ENCODE measurements around the gene NFE2L1. TPM values are rescaled to one million over a fixed set of nuclear protein-coding genes. Genes with fewer than 3 reads are reported as not detected.

NFE2L1 gene
- total RNA-seq, 2 experiments from 2014 or later: 101 to 105 TPM

- POLR2A ChIA-PET: interaction anchor here (0.6 kb wide), 2 partner anchors 40 to 46 kb away, joined by 3 to 12 read pairs; no protein-coding TSS in a partner anchor
- CTCF ChIA-PET: interaction anchor here (0.7 to 5.1 kb wide), 8 partner anchors 16 to 540 kb away, joined by 3 to 54 read pairs (median 3); partner anchors contain the start of gene PNPO
Observed at GRCh38 chr17:48074322-48075081, 26.3 kb downstream of the NFE2L1 start.

GRCh38 chr17:48077152-48077551 lies 29.0 kb downstream of the NFE2L1 start:
- ChIA-PET POLR2A (interaction anchor here (0.6 kb wide), 1 partner anchor 533 kb away, joined by 4 read pairs; no protein-coding TSS in a partner anchor), CTCF (interaction anchor here (0.6 to 2.7 kb wide), 5 partner anchors 8 to 569 kb away, joined by 3 to 11 read pairs (median 4); no protein-coding TSS in a partner anchor)

- ChIA-PET CTCF (interaction anchor here (0.7 to 2.2 kb wide), 5 partner anchors 12 to 162 kb away, joined by 3 to 6 read pairs (median 3); no protein-coding TSS in a partner anchor), POLR2A (interaction anchor here (0.6 kb wide), 1 partner anchor 33 kb away, joined by 4 read pairs; no protein-coding TSS in a partner anchor)
Observed at GRCh38 chr17:48081858-48082257, 33.7 kb downstream of the NFE2L1 start.

GRCh38 chr17:48084932-48085331 lies 36.8 kb downstream of the NFE2L1 start:
- ChIA-PET POLR2A (no interaction called here), CTCF (no interaction called here)

GRCh38 chr17:48093341-48094045 lies 45.3 kb downstream of the NFE2L1 start:
- ChIA-PET POLR2A (no interaction called here), CTCF (interaction anchor here (0.6 to 2.0 kb wide), 4 partner anchors 10 to 75 kb away, joined by 3 to 6 read pairs (median 3); no protein-coding TSS in a partner anchor)

- ChIA-PET POLR2A (no interaction called here), CTCF (interaction anchor here (0.6 to 1.6 kb wide), 3 partner anchors 12 to 379 kb away, joined by 3 to 4 read pairs (median 4); partner anchors contain the start of gene SNX11)
Observed at GRCh38 chr17:48095611-48096010, 47.5 kb downstream of the NFE2L1 start.

- POLR2A ChIA-PET: interaction anchor here (1.6 kb wide), 1 partner anchor 52 kb away, joined by 5 read pairs; the partner anchor contains the start of gene NFE2L1
Observed at GRCh38 chr17:48100160-48100559, 52.0 kb downstream of the NFE2L1 start.

GRCh38 chr17:48100591-48101011 lies 52.4 kb downstream of the NFE2L1 start:
- ChIA-PET CTCF (interaction anchor here (1.1 to 1.7 kb wide), 4 partner anchors 15 to 493 kb away, joined by 3 to 7 read pairs (median 4); partner anchors contain the start of gene HOXB5), POLR2A (interaction anchor here (0.8 to 1.6 kb wide), 2 partner anchors 23 to 52 kb away, joined by 3 to 5 read pairs; partner anchors contain the start of gene NFE2L1)

More at GRCh38 chr17:48100160-48100559, 52.0 kb downstream of the NFE2L1 start:
- CTCF ChIA-PET: interaction anchor here (0.6 to 1.7 kb wide), 4 partner anchors 15 to 493 kb away, joined by 3 to 7 read pairs (median 4); partner anchors contain the start of gene HOXB5

- POLR2A ChIA-PET: interaction anchor here (0.8 to 1.6 kb wide), 2 partner anchors 22 to 53 kb away, joined by 3 to 5 read pairs; partner anchors contain the start of gene NFE2L1
- CTCF ChIA-PET: interaction anchor here (1.1 to 1.7 kb wide), 4 partner anchors 14 to 492 kb away, joined by 3 to 7 read pairs (median 4); partner anchors contain the start of gene HOXB5
Observed at GRCh38 chr17:48101012-48101720, 53.0 kb downstream of the NFE2L1 start, which contains the start of gene CBX1. Gene CBX1, minus strand, starts transcription at chr17:48101478. Its CDS starts 24,474 bp downstream, at chr17:48077004.

- ChIA-PET CTCF (interaction anchor here (1.4 kb wide), 1 partner anchor 22 kb away, joined by 3 read pairs; no protein-coding TSS in a partner anchor), POLR2A (interaction anchor here (0.7 kb wide), 1 partner anchor 112 kb away, joined by 5 read pairs; no protein-coding TSS in a partner anchor)
Observed at GRCh38 chr17:48102043-48102750, 54.0 kb downstream of the NFE2L1 start.

- POLR2A ChIA-PET: interaction anchor here (0.6 to 0.8 kb wide), 2 partner anchors 152 to 526 kb away, joined by 3 read pairs; no protein-coding TSS in a partner anchor
- CTCF ChIA-PET: no interaction called here
Observed at GRCh38 chr17:48102798-48103715, 54.9 kb downstream of the NFE2L1 start.

GRCh38 chr17:48104440-48104839 lies 56.3 kb downstream of the NFE2L1 start:
- CTCF ChIA-PET: no interaction called here
- POLR2A ChIA-PET: no interaction called here

- POLR2A ChIA-PET: interaction anchor here (0.7 to 1.4 kb wide), 6 partner anchors 37 to 135 kb away, joined by 3 read pairs; partner anchors contain the start of genes CDK5RAP3 and NFE2L1
- CTCF ChIA-PET: interaction anchor here (1.4 to 2.7 kb wide), 3 partner anchors 9 to 128 kb away, joined by 3 to 6 read pairs (median 5); no protein-coding TSS in a partner anchor
Observed at GRCh38 chr17:48106802-48107136, 58.6 kb downstream of the NFE2L1 start.

- CTCF ChIA-PET: interaction anchor here (1.0 to 2.7 kb wide), 7 partner anchors 9 to 129 kb away, joined by 3 to 6 read pairs (median 4); partner anchors contain the start of gene COPZ2
- POLR2A ChIA-PET: interaction anchor here (0.7 to 1.4 kb wide), 8 partner anchors 8 to 136 kb away, joined by 3 to 4 read pairs (median 3); partner anchors contain the start of genes CDK5RAP3 and NFE2L1
Observed at GRCh38 chr17:48107137-48108055, 59.2 kb downstream of the NFE2L1 start, which contains the start of gene SNX11. Gene SNX11, plus strand, starts transcription at chr17:48107766. Its CDS starts 4,278 bp downstream, at chr17:48112044.

- CTCF ChIA-PET: interaction anchor here (1.1 to 1.6 kb wide), 3 partner anchors 13 to 85 kb away, joined by 4 to 6 read pairs (median 4); no protein-coding TSS in a partner anchor
- POLR2A ChIA-PET: no interaction called here
Observed at GRCh38 chr17:48110761-48111160, 62.6 kb downstream of the NFE2L1 start.

Data from activated CD8-positive, alpha-beta memory T cell treated with anti-CD3 and anti-CD28 coated beads for 36 hours (primary cell).